ENCODE data around the gene ABL2.

- TF ChIP-seq GATA2 (IDR thresholded peaks at IDR 0.05; ENCODE audit: low read depth, low read length) (no peak), GATA3 (IDR thresholded peaks at IDR 0.05; ENCODE audit: low read depth, low read length) (no peak)
These were observed 54.3 kb downstream of the ABL2 start for GRCh38 chr1:179175011-179175841.

All from SH-SY5Y (cell line).